Trophoblast cell (in vitro differentiated cells and primary cell): ENCODE measurements around the gene CFAP100.

Experiments used
- DNase-seq, 2 donors: peaks; one replicate each; pipeline ENCODE4 v3.0.0-alpha.2; 2016
- H2AFZ ChIP-seq: 2 replicates; pipeline ENCODE4 v1.6.1; 2013; ENCODE audit warnings: low read length, moderate library complexity, mild to moderate bottlenecking; ENCODE audit not compliant: insufficient read depth, poor library complexity
- H2AK5ac ChIP-seq: 2 replicates; pipeline ENCODE4 v1.6.1; 2013; ENCODE audit warnings: mild to moderate bottlenecking, low read length
- H2BK120ac ChIP-seq: 2 replicates; pipeline ENCODE4 v1.6.1; 2013; ENCODE audit warnings: low read length, mild to moderate bottlenecking, moderate library complexity; ENCODE audit not compliant: insufficient read depth, poor library complexity
- H2BK12ac ChIP-seq: 2 replicates; pipeline ENCODE4 v1.6.1; 2013; ENCODE audit warnings: mild to moderate bottlenecking, low read length, moderate library complexity
- H2BK5ac ChIP-seq: 2 replicates; pipeline ENCODE4 v1.6.1; 2013; ENCODE audit warnings: low read length, low read depth, moderate library complexity, mild to moderate bottlenecking; ENCODE audit not compliant: poor library complexity
- H3K14ac ChIP-seq: 2 replicates; pipeline ENCODE4 v1.6.1; 2013; ENCODE audit warnings: mild to moderate bottlenecking, low read length
- H3K18ac ChIP-seq: 2 replicates; pipeline ENCODE4 v1.6.1; 2013; ENCODE audit warnings: mild to moderate bottlenecking, low read length
- H3K23ac ChIP-seq: 2 replicates; pipeline ENCODE4 v1.6.1; 2013; ENCODE audit warnings: low read length
- H3K27ac ChIP-seq: 2 replicates; pipeline ENCODE4 v1.5.1; 2013; ENCODE audit warnings: low read depth, mild to moderate bottlenecking, inconsistent platforms, low read length, moderate library complexity
- H3K27me3 ChIP-seq: 2 replicates; pipeline ENCODE4 v1.6.1; 2013; ENCODE audit warnings: inconsistent platforms, mild to moderate bottlenecking, low read length, moderate library complexity; ENCODE audit not compliant: insufficient read depth
- H3K36me3 ChIP-seq, 2 experiments: 1 replicate in 1 of 2; 2 replicates in 1 of 2; pipeline ENCODE4 v1.6.1; 2013; ENCODE audit warnings: low read length in 2 of 2, mild to moderate bottlenecking in 2 of 2, moderate library complexity in 1 of 2; ENCODE audit not compliant: insufficient read depth in 2 of 2, control insufficient read depth in 1 of 2
- H3K4ac ChIP-seq: 2 replicates; pipeline ENCODE4 v1.6.1; 2013; ENCODE audit warnings: low read depth, mild to moderate bottlenecking, low read length, moderate library complexity
- H3K4me1 ChIP-seq, 2 experiments: 1 replicate in 1 of 2; 2 replicates in 1 of 2; pipeline ENCODE4 v1.6.1; 2013; ENCODE audit warnings: low read length in 2 of 2, mild to moderate bottlenecking in 2 of 2, moderate library complexity in 1 of 2; ENCODE audit not compliant: insufficient read depth in 2 of 2, control insufficient read depth in 1 of 2
- H3K4me2 ChIP-seq: 2 replicates; pipeline ENCODE4 v1.6.1; 2013; ENCODE audit warnings: inconsistent platforms, mild to moderate bottlenecking, low read length, moderate library complexity
- H3K4me3 ChIP-seq: 2 replicates; pipeline ENCODE4 v1.5.1; 2013; ENCODE audit warnings: mild to moderate bottlenecking, low read depth, low read length, inconsistent platforms
- H3K79me1 ChIP-seq: one replicate; pipeline ENCODE4 v1.6.1; 2013; ENCODE audit warnings: low read length
- H3K79me2 ChIP-seq: 2 replicates; pipeline ENCODE4 v1.6.1; 2013; ENCODE audit warnings: low read length, mild to moderate bottlenecking; ENCODE audit not compliant: control insufficient read depth, insufficient read depth, poor library complexity
- H3K9ac ChIP-seq: 2 replicates; pipeline ENCODE4 v1.6.1; 2013; ENCODE audit warnings: mild to moderate bottlenecking, low read length
- H3K9me3 ChIP-seq: 2 replicates; pipeline ENCODE4 v1.6.1; 2013; ENCODE audit warnings: low read depth, mild to moderate bottlenecking, control low read depth, inconsistent platforms, low read length; ENCODE audit not compliant: insufficient read depth
- H4K12ac ChIP-seq: 2 replicates; pipeline ENCODE4 v1.6.1; 2013; ENCODE audit warnings: low read depth, mild to moderate bottlenecking, low read length, moderate library complexity
- H4K8ac ChIP-seq: 2 replicates; pipeline ENCODE4 v1.6.1; 2013; ENCODE audit warnings: low read depth, mild to moderate bottlenecking, low read length, moderate library complexity
- H4K91ac ChIP-seq: one replicate; pipeline ENCODE4 v1.6.1; 2013; ENCODE audit warnings: low read depth, mild to moderate bottlenecking, low read length, moderate library complexity
- WGBS: extraction: QIAGEN DNeasy Blood & Tissue Kit; methylation state at CpG from one replicate; pipeline ENCODE4 v1.1.7; 2013; ENCODE audit warnings: missing lambda C conversion rate; ENCODE audit not compliant: insufficient read length, insufficient coverage; ENCODE audit errors: extremely low coverage; 5-methylcytosine and 5-hydroxymethylcytosine counted together

Gene CFAP100

GRCh38 chr3:126439968-126440708, 45.4 kb downstream of the CFAP100 start:
- no peak overlapping the region for H3K27ac ChIP-seq
- DNase-seq, result no peak
- H4K8ac ChIP-seq, result no peak overlapping the region
- H3K23ac ChIP-seq, result no peak overlapping the region
- no peak overlapping the region for H3K18ac ChIP-seq
- H3K4me1 ChIP-seq, result no peaks in the 10 kb centered on the region
- no peak overlapping the region for H2AK5ac ChIP-seq
- no peak overlapping the region for H3K4ac ChIP-seq
- H2BK120ac ChIP-seq, result no peak overlapping the region
- H3K4me3 ChIP-seq, result no peak overlapping the region
- H3K79me1 ChIP-seq, result no peaks in the 10 kb centered on the region
- H2AFZ ChIP-seq, result no peak overlapping the region
- no peak overlapping the region for H3K9ac ChIP-seq
- H3K79me2 ChIP-seq, result no peaks in the 10 kb centered on the region
- H3K27me3 ChIP-seq, result no peaks in the 10 kb centered on the region
- H2BK12ac ChIP-seq, result no peak overlapping the region
- no peak overlapping the region for H2BK5ac ChIP-seq
- H4K91ac ChIP-seq, result no peak overlapping the region
- H3K14ac ChIP-seq, result no peak overlapping the region
- H3K36me3 ChIP-seq, result peaks cover 8 to 9% of the 10 kb centered on the region in 2 experiments
- WGBS, result no CpG with 5 or more reads among the region's 12 CpGs
- no peak overlapping the region for H3K4me2 ChIP-seq
- no peak overlapping the region for H4K12ac ChIP-seq
- H3K9me3 ChIP-seq, result peaks cover 2% of the 10 kb centered on the region

- H2BK12ac ChIP-seq, result no peak overlapping the region
- H3K36me3 ChIP-seq, result peaks cover 5 to 9% of the 10 kb centered on the region in 2 experiments
- H3K23ac ChIP-seq, result no peak overlapping the region
- H2AFZ ChIP-seq, result no peak overlapping the region
- no CpG with 5 or more reads among the region's 9 CpGs for WGBS
- H3K4me3 ChIP-seq, result no peak overlapping the region
- H2BK5ac ChIP-seq, result no peak overlapping the region
- no peak overlapping the region for H2AK5ac ChIP-seq
- H3K27me3 ChIP-seq, result no peaks in the 10 kb centered on the region
- H3K9ac ChIP-seq, result no peak overlapping the region
- no peak overlapping the region for H3K27ac ChIP-seq
- no peak overlapping the region for H4K91ac ChIP-seq
- no peak overlapping the region for H4K8ac ChIP-seq
- no peak overlapping the region for H4K12ac ChIP-seq
- H3K18ac ChIP-seq, result no peak overlapping the region
- H3K4me1 ChIP-seq, result no peaks in the 10 kb centered on the region
- no peak overlapping the region for H2BK120ac ChIP-seq
- no peaks in the 10 kb centered on the region for H3K79me1 ChIP-seq
- H3K4me2 ChIP-seq, result no peak overlapping the region
- H3K14ac ChIP-seq, result no peak overlapping the region
- H3K79me2 ChIP-seq, result no peaks in the 10 kb centered on the region
- peaks cover 2% of the 10 kb centered on the region for H3K9me3 ChIP-seq
- DNase-seq, result no peak
- H3K4ac ChIP-seq, result no peak overlapping the region
Observed at GRCh38 chr3:126440709-126440995, 45.9 kb downstream of the CFAP100 start.

GRCh38 chr3:126441256-126441880, 46.7 kb downstream of the CFAP100 start:
- H3K79me2 ChIP-seq, result no peaks in the 10 kb centered on the region
- no peaks in the 10 kb centered on the region for H3K4me1 ChIP-seq
- H3K23ac ChIP-seq, result no peak overlapping the region
- no peak overlapping the region for H3K4ac ChIP-seq
- no peak overlapping the region for H4K91ac ChIP-seq
- no peak overlapping the region for H3K4me2 ChIP-seq
- H4K8ac ChIP-seq, result no peak overlapping the region
- no peak overlapping the region for H3K14ac ChIP-seq
- no peak overlapping the region for H2AFZ ChIP-seq
- H3K9me3 ChIP-seq, result peaks cover 2% of the 10 kb centered on the region
- no peaks in the 10 kb centered on the region for H3K27me3 ChIP-seq
- H3K79me1 ChIP-seq, result no peaks in the 10 kb centered on the region
- no peak overlapping the region for H4K12ac ChIP-seq
- H2BK120ac ChIP-seq, result no peak overlapping the region
- H3K36me3 ChIP-seq, result peaks cover 7 to 9% of the 10 kb centered on the region in 2 experiments
- WGBS, result no CpG with 5 or more reads among the region's 20 CpGs
- H2AK5ac ChIP-seq, result no peak overlapping the region
- H2BK5ac ChIP-seq, result no peak overlapping the region
- H3K27ac ChIP-seq, result no peak overlapping the region
- H3K9ac ChIP-seq, result no peak overlapping the region
- no peak overlapping the region for H3K18ac ChIP-seq
- H3K4me3 ChIP-seq, result no peak overlapping the region
- H2BK12ac ChIP-seq, result no peak overlapping the region
- no peak for DNase-seq

- no peak overlapping the region for H4K91ac ChIP-seq
- H3K27ac ChIP-seq, result no peak overlapping the region
- no peak overlapping the region for H2BK120ac ChIP-seq
- no peaks in the 10 kb centered on the region for H3K79me1 ChIP-seq
- no peak overlapping the region for H3K14ac ChIP-seq
- H3K9me3 ChIP-seq, result peaks cover 2% of the 10 kb centered on the region
- no peak overlapping the region for H3K4ac ChIP-seq
- no peak overlapping the region for H2AK5ac ChIP-seq
- DNase-seq, result no peak
- H3K23ac ChIP-seq, result no peak overlapping the region
- no CpG with 5 or more reads among the region's 13 CpGs for WGBS
- no peak overlapping the region for H4K8ac ChIP-seq
- no peak overlapping the region for H3K9ac ChIP-seq
- H3K4me3 ChIP-seq, result no peak overlapping the region
- H2BK12ac ChIP-seq, result no peak overlapping the region
- no peaks in the 10 kb centered on the region for H3K79me2 ChIP-seq
- H3K36me3 ChIP-seq, result peaks cover 7 to 8% of the 10 kb centered on the region in 2 experiments
- H2AFZ ChIP-seq, result no peak overlapping the region
- no peak overlapping the region for H2BK5ac ChIP-seq
- H3K4me2 ChIP-seq, result no peak overlapping the region
- no peak overlapping the region for H3K18ac ChIP-seq
- no peak overlapping the region for H4K12ac ChIP-seq
- H3K27me3 ChIP-seq, result no peaks in the 10 kb centered on the region
- no peaks in the 10 kb centered on the region for H3K4me1 ChIP-seq
Observed at GRCh38 chr3:126442094-126442855, 47.6 kb downstream of the CFAP100 start.
